T-cell (primary cell): ENCODE measurements around the gene OTUB1. TPM values are rescaled to one million over a fixed set of nuclear protein-coding genes. Genes with fewer than 3 reads are reported as not detected.
"Not testable (repeated sequence)": the region's sequence is repeated elsewhere in the genome, so short reads cannot be mapped to it uniquely, and the experiment has no call there.

Experiments used
- ATAC-seq, 4 experiments: fragments of 200-7000 bp in 3 of 4; fragments of 150-1000 bp in 1 of 4; cut with Tn5 transposase; replicated peaks in 1 of 4; 1 replicate in 3 of 4; 2 replicates in 1 of 4; pipeline ENCODE4 v1.10.0; 2021; ENCODE audit warnings: moderate library complexity in 3 of 4, mild to moderate bottlenecking in 2 of 4, moderate number of reproducible peaks in 1 of 4
- CTCF ChIA-PET, 2 donors: fragments of 300-600 bp; sonication (Branson Sonifier 250); formaldehyde crosslinking; loops; one replicate each; lab custom pipeline; 2022; ENCODE audit warnings: antibody characterized with exemption in 2 of 2; lab: Charles Lee
- POLR2A ChIA-PET, 2 donors: fragments of 300-600 bp; sonication (Branson Sonifier 250); formaldehyde crosslinking; loops; one replicate each; lab custom pipeline; 2022; ENCODE audit warnings: antibody characterized with exemption in 2 of 2; lab: Charles Lee
- DNase-seq, 35 experiments: peaks; one replicate each; pipeline versions ENCODE4 v3.0.0 to v3.0.0-alpha.2; 2013 to 2023
- H3K27ac ChIP-seq: one replicate; pipeline ENCODE4 v1.5.1; 2013; ENCODE audit warnings: low read length
- H3K27me3 ChIP-seq, 2 experiments: replicated peaks in 1 of 2; 1 replicate in 1 of 2; 2 replicates in 1 of 2; pipeline versions ENCODE4 v1.6.1 to v1.7.0; 2013; ENCODE audit warnings: low read length in 1 of 2, mixed read lengths in 1 of 2; ENCODE audit not compliant: control insufficient read depth in 2 of 2, insufficient read depth in 2 of 2; ENCODE audit errors: extremely low read depth in 1 of 2
- H3K36me3 ChIP-seq, 2 donors: 1 replicate in 1 of 2; 2 replicates in 1 of 2; pipeline versions ENCODE4 v1.6.1 to v1.7.0; 2013; ENCODE audit warnings: low read length in 1 of 2; ENCODE audit not compliant: control insufficient read depth in 2 of 2, insufficient read depth in 1 of 2; ENCODE audit errors: extremely low read depth in 1 of 2
- H3K4me1 ChIP-seq, 2 experiments: 1 replicate in 1 of 2; 2 replicates in 1 of 2; pipeline versions ENCODE4 v1.6.1 to v1.7.0; 2013; ENCODE audit warnings: low read length in 2 of 2, mixed read lengths in 1 of 2; ENCODE audit not compliant: insufficient read depth in 2 of 2, control insufficient read depth in 1 of 2; ENCODE audit errors: extremely low read depth in 1 of 2
- H3K4me3 ChIP-seq, 2 donors: 1 replicate in 1 of 2; 2 replicates in 1 of 2; pipeline versions ENCODE4 v1.5.1 to v1.7.0; 2013; ENCODE audit warnings: mild to moderate bottlenecking in 2 of 2, low read length in 1 of 2, moderate library complexity in 1 of 2; ENCODE audit not compliant: control insufficient read depth in 1 of 2; ENCODE audit errors: extremely low read depth in 1 of 2
- H3K9me3 ChIP-seq: 2 replicates; pipeline ENCODE4 v1.7.0; 2013
- H3K27ac Mint-ChIP-seq, 2 donors: one replicate each; pipeline ENCODE4 v1.8.0; 2020 to 2021; ENCODE audit warnings: mild to moderate bottlenecking in 2 of 2, mixed read lengths in 2 of 2
- H3K27me3 Mint-ChIP-seq, 2 donors: one replicate each; pipeline ENCODE4 v1.8.0; 2021 to 2022; ENCODE audit warnings: mixed read lengths in 2 of 2
- H3K36me3 Mint-ChIP-seq: one replicate; pipeline ENCODE4 v1.8.0; 2021; ENCODE audit warnings: mixed read lengths
- H3K4me1 Mint-ChIP-seq, 3 donors: one replicate each; pipeline ENCODE4 v1.8.0; 2020 to 2022; ENCODE audit warnings: mixed read lengths in 3 of 3, mild to moderate bottlenecking in 1 of 3
- H3K4me3 Mint-ChIP-seq, 3 donors: one replicate each; pipeline ENCODE4 v1.8.0; 2020 to 2022; ENCODE audit warnings: mild to moderate bottlenecking in 3 of 3, mixed read lengths in 3 of 3, moderate library complexity in 3 of 3
- H3K9me3 Mint-ChIP-seq, 3 donors: one replicate each; pipeline ENCODE4 v1.8.0; 2020 to 2022; ENCODE audit warnings: mixed read lengths in 3 of 3
- WGBS: methylation state at CpG from one replicate; pipeline ENCODE4 v1.1.5; 2013; ENCODE audit warnings: missing lambda C conversion rate; ENCODE audit not compliant: insufficient coverage; 5-methylcytosine and 5-hydroxymethylcytosine counted together
- total RNA-seq, 35 experiments: library from RNA in 6 of 35; stranded (reverse) in 6 of 35; fragments of 120-200 nt in 1 of 35; gene quantifications; one replicate each; pipeline versions ENCODE4 v1.2.1 to v1.2.4 and lab custom pipeline; 2013 to 2026

OTUB1 gene
- total RNA-seq, 5 donors from 2014 or later (not counting 1 experiment from before 2014, with no cell fraction given): 63.1 to 76.7 (median 67.2) TPM

DNA sequence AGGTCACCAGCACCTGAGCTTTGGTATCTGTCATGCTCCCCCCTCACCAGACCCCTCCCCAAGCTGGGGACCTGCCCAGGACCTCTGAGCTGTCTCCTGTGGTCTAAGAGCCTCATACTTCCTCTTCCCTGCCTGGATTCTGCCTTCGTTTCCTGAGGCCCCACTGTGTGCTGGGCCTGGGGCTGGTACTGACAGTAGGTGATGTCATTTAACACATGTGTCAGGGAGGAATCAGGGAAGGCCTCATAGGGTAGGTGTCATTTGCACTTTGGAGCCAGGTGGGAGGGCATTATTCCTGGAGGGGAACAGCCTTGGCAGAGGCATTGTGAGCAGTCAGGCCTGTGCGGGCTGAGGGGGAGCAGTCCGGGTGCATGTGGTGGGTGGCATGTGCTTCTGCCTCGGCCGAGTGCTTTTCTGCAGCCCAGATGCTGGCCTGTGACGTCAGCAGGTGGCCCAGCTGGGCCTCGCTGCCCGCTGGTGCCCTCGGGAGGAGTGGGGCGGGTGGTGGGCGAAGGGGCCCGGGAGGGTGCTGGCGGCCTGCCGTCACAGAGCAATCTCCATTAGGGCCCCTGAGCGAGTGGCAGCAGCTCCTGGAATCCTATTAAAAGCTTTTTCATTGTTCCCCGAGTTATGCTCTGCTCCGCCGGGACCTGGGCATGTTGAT is 58.6 kb downstream of the OTUB1 start:
- ChIA-PET CTCF (no interaction called here), POLR2A (no interaction called here)
- Mint-ChIP-seq H3K27me3 (peaks cover 2 to 3% of the 10 kb centered on the region in 2 donors), H3K9me3 (no peaks in the 10 kb centered on the region), H3K4me3 (no peak overlapping the region), H3K4me1 (no peaks in the 10 kb centered on the region), H3K27ac (no peak overlapping the region), H3K36me3 (no peaks in the 10 kb centered on the region)
- no peaks in the 10 kb centered on the region for H3K36me3 ChIP-seq
- H3K4me3 ChIP-seq: no peak overlapping the region
- DNase-seq (no peak), ATAC-seq (no peak)
- H3K27me3 ChIP-seq: peaks cover 0 to 18% of the 10 kb centered on the region in 2 experiments
- H3K27ac ChIP-seq: no peak overlapping the region
- H3K4me1 ChIP-seq: no peaks in the 10 kb centered on the region
- no peaks in the 10 kb centered on the region for H3K9me3 ChIP-seq
- 83% methylated on average over 18 of the region's 18 CpGs for WGBS

DNA sequence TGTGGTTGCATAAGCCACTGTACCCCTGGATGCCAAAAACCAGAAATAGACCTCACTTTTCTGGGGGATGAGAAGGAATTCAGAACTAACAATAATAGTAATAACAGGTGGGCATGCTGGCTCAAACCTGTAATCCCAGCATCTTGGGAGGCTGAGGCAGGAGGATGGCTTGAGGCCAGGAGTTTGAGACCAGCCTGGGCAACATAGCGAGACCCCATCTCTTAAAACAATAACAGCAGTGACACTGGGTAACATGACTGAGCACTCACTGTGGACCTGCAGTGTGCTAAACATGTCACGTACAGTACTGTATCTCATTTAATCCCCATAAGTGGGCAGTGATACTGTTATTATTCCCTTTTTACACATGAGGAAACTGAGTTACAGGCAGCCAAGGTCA is 59.5 kb downstream of the OTUB1 start:
- ChIA-PET CTCF (no interaction called here), POLR2A (no interaction called here)
- no peak overlapping the region for H3K4me3 Mint-ChIP-seq
- no peak overlapping the region for H3K27ac ChIP-seq
- ATAC-seq (no peak), DNase-seq (no peak)
- no peaks in the 10 kb centered on the region for H3K36me3 Mint-ChIP-seq
- no peaks in the 10 kb centered on the region for H3K4me1 ChIP-seq
- no peaks in the 10 kb centered on the region for H3K27me3 Mint-ChIP-seq
- H3K4me3 ChIP-seq: no peak overlapping the region
- no peaks in the 10 kb centered on the region for H3K4me1 Mint-ChIP-seq
- 92% methylated on average over 2 of the region's 2 CpGs for WGBS
- no peaks in the 10 kb centered on the region for H3K9me3 ChIP-seq
- no peak overlapping the region for H3K27ac Mint-ChIP-seq
- H3K36me3 ChIP-seq: no peaks in the 10 kb centered on the region
- H3K9me3 Mint-ChIP-seq: no peaks in the 10 kb centered on the region
- H3K27me3 ChIP-seq: peaks cover 0 to 12% of the 10 kb centered on the region in 2 experiments

DNA sequence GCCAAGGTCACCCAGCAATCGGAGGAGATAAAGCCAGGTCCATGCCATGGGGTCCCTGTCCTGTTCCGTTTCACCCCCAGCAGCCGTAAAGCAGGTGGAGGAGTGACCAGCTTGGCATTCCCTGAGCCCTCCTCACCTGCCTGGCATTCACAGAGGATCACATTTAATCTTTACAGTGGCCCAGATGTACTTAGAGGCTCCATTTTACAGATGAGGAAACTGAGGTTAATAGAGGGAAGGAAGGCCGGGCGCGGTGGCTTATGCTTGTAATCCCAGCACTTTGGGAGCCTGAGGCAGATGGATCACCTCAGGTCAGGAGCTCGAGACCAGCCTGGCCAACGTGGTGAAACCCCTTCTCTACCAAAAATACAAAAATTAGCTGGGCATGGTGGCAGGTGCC is 61.1 kb downstream of the OTUB1 start:
- H3K4me1 ChIP-seq, H3K27me3 ChIP-seq, H3K9me3 Mint-ChIP-seq, H3K27me3 Mint-ChIP-seq, CTCF ChIA-PET, H3K4me3 Mint-ChIP-seq, H3K27ac Mint-ChIP-seq, H3K36me3 Mint-ChIP-seq, H3K4me1 Mint-ChIP-seq, ATAC-seq, H3K27ac ChIP-seq, H3K36me3 ChIP-seq, DNase-seq, H3K9me3 ChIP-seq, H3K4me3 ChIP-seq: not testable (repeated sequence)
- 92% methylated on average over 5 of the region's 8 CpGs for WGBS
- POLR2A ChIA-PET: interaction anchor here in 1 of 2 donors (0.6 kb wide), 1 partner anchor 1105 kb away, joined by 4 read pairs; no protein-coding TSS in a partner anchor

Other genes starting within 250 kb of the OTUB1 start
- gene ZFTA, start 217.7 kb upstream of the OTUB1 start, total RNA-seq: 1 to 10 TPM; 2.8 to 8.3 (median 4.0) TPM
- 10 to 100 TPM in 3 of 5 donors, 1 to 10 TPM in 2; 8.1 to 16.1 (median 15.3) TPM for gene SPINDOC, start 173.0 kb upstream of the OTUB1 start, total RNA-seq
- gene MARK2, start 147.3 kb upstream of the OTUB1 start, total RNA-seq: 10 to 100 TPM; 57.4 to 67.2 (median 64.0) TPM
- gene RCOR2, start 69.3 kb upstream of the OTUB1 start, total RNA-seq: under 1 TPM in 3 of 5 donors, not detected in 2; 0.09 to 0.26 (median 0.10) TPM
- 10 to 100 TPM; 19.0 to 27.5 (median 23.5) TPM for gene NAA40, start 47.4 kb upstream of the OTUB1 start, total RNA-seq
- 100 to 1,000 TPM; 108 to 152 (median 125) TPM for gene COX8A, start 11.8 kb upstream of the OTUB1 start, total RNA-seq
- not detected for gene FLRT1, start 49.5 kb downstream of the OTUB1 start, total RNA-seq
- gene MACROD1, start 179.7 kb downstream of the OTUB1 start, total RNA-seq: 10 to 100 TPM in 3 of 5 donors, 1 to 10 TPM in 2; 6.0 to 14.8 (median 10.4) TPM
- gene STIP1, start 199.7 kb downstream of the OTUB1 start, total RNA-seq: 100 to 1,000 TPM in 3 of 5 donors, 10 to 100 TPM in 2; 61.1 to 133 (median 107) TPM
- gene FERMT3, start 220.3 kb downstream of the OTUB1 start, total RNA-seq: 100 to 1,000 TPM; 115 to 184 (median 161) TPM
- 10 to 100 TPM; 16.1 to 48.3 (median 40.2) TPM for gene TRPT1, start 239.7 kb downstream of the OTUB1 start, total RNA-seq
- 100 to 1,000 TPM in 1 of 5 donors, 10 to 100 TPM in 4; 49.7 to 108 (median 97.5) TPM for gene NUDT22, start 239.8 kb downstream of the OTUB1 start, total RNA-seq
- gene DNAJC4, start 244.1 kb downstream of the OTUB1 start, total RNA-seq: 10 to 100 TPM; 46.2 to 64.7 (median 51.4) TPM
- 10 to 100 TPM; 47.9 to 80.7 (median 76.0) TPM for gene VEGFB, start 248.1 kb downstream of the OTUB1 start, total RNA-seq